SU-DHL-6 (cell line): ENCODE data around the gene ATP9B.

Experiments used
- EZH2phosphoT487 ChIP-seq: fragments of 200-600 bp; sonication (generic), shearing (Covaris generic); conservative IDR thresholded peaks from 2 replicates; pipeline ENCODE4 v1.6.1; 2018; ENCODE audit warnings: mild to moderate bottlenecking, antibody characterized with exemption, low read length, moderate library complexity, mixed read lengths
- TF ChIP-seq, protein P1 (sequence below): fragments of 200-600 bp; sonication (generic); IDR thresholded peaks from one replicate; pipeline ENCODE4 v1.5.1; 2017; ENCODE audit warnings: antibody characterized with exemption, mild to moderate bottlenecking, low read length, moderate library complexity; ENCODE audit not compliant: insufficient read depth, poor library complexity, severe bottlenecking

DNA sequence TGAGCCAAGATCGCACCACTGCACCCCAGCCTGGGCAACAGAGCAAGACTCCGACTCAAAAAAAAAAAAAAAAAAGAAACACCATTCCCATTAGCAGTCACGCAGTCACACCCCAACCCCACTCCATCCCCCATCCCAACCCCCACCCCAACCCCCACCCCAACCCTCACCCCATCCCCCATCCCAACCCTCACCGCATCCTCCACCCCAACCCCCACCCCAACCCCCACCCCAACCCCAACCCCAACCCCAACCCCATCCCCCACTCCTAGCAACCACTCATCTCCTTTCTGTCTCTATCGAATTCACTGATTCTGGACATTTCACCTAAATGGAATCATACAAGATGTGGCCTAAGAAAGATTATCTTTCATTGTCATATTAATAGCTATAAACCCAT, 25.9 kb upstream of the ATP9B start:
- TF ChIP-seq, protein P1, sequence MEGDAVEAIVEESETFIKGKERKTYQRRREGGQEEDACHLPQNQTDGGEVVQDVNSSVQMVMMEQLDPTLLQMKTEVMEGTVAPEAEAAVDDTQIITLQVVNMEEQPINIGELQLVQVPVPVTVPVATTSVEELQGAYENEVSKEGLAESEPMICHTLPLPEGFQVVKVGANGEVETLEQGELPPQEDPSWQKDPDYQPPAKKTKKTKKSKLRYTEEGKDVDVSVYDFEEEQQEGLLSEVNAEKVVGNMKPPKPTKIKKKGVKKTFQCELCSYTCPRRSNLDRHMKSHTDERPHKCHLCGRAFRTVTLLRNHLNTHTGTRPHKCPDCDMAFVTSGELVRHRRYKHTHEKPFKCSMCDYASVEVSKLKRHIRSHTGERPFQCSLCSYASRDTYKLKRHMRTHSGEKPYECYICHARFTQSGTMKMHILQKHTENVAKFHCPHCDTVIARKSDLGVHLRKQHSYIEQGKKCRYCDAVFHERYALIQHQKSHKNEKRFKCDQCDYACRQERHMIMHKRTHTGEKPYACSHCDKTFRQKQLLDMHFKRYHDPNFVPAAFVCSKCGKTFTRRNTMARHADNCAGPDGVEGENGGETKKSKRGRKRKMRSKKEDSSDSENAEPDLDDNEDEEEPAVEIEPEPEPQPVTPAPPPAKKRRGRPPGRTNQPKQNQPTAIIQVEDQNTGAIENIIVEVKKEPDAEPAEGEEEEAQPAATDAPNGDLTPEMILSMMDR, result no peak
- no peak for TF ChIP-seq EZH2phosphoT487
